Measurements from ENCODE around the gene SLC6A3. TPM values are rescaled to one million over a fixed set of nuclear protein-coding genes. Genes with fewer than 3 reads are reported as not detected.

The SLC6A3 gene
- total and polyA plus RNA-seq, 2 donors (not counting 3 experiments of a cell fraction or from before 2014, with no cell fraction given): not detected

DNA sequence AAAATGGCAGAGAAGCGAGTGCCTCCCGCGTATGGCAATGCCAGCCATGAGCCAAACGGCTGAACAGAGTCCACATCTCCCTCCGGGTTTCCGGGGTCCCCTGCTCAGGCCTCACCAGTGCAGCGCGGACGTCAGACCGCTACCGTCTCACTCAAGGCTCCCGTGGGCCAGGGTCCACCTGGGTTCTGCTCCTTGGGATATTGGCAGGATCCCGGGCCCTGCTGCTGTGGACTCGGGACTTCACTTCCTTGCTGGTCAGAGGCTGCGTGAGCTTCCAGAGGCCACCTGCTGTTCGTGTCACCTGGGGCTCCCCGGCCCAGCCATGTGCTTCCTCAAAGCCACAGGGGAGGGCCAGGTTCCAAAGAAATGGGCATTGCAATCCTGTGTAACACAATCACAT is 61.9 kb downstream of the SLC6A3 start:
- DNase-seq (ENCODE audit: low read depth, low spot score) (no peak), FAIRE-seq (no peak)
- Histone ChIP-seq H3K9me3 (replicated peaks; ENCODE audit: control insufficient read depth, insufficient read depth, low read length) (no peaks in the 10 kb centered on the region), H3K36me3 (ENCODE audit: control insufficient read depth in 2 of 2, extremely low read depth in 1 of 2, insufficient read depth in 2 of 2, low read length in 2 of 2) (no peaks in the 10 kb centered on the region), H3K9me1 (replicated peaks; ENCODE audit: control insufficient read depth, extremely low read depth, insufficient read depth, low read length) (no peaks in the 10 kb centered on the region), H3K27ac (ENCODE audit: insufficient read depth, low read depth, low read length) (no peak overlapping the region), H3K4me3 (replicated peaks in 1 of 3; ENCODE audit: insufficient read depth in 1 of 3, low read depth in 1 of 3, low read length in 3 of 3) (no peak overlapping the region), H3K9ac (replicated peaks; ENCODE audit: extremely low read depth, insufficient read depth, low read length) (no peak overlapping the region), H3K79me2 (ENCODE audit: control insufficient read depth, insufficient read depth, low read length) (no peaks in the 10 kb centered on the region), H2AFZ (ENCODE audit: low read depth, low read length) (no peak overlapping the region), H4K20me1 (replicated peaks; ENCODE audit: control insufficient read depth, extremely low read depth, insufficient read depth, low read length) (no peaks in the 10 kb centered on the region), H3K4me2 (ENCODE audit: insufficient read depth, low read length) (no peak overlapping the region), H3K27me3 (ENCODE audit: control insufficient read depth in 2 of 2, insufficient read depth in 2 of 2, low read length in 2 of 2) (peaks cover 0 to 11% of the 10 kb centered on the region in 2 experiments), H3K4me1 (ENCODE audit: control insufficient read depth, extremely low read depth, insufficient read depth, low read length) (peaks cover 3% of the 10 kb centered on the region)
- TF ChIP-seq, protein P1, sequence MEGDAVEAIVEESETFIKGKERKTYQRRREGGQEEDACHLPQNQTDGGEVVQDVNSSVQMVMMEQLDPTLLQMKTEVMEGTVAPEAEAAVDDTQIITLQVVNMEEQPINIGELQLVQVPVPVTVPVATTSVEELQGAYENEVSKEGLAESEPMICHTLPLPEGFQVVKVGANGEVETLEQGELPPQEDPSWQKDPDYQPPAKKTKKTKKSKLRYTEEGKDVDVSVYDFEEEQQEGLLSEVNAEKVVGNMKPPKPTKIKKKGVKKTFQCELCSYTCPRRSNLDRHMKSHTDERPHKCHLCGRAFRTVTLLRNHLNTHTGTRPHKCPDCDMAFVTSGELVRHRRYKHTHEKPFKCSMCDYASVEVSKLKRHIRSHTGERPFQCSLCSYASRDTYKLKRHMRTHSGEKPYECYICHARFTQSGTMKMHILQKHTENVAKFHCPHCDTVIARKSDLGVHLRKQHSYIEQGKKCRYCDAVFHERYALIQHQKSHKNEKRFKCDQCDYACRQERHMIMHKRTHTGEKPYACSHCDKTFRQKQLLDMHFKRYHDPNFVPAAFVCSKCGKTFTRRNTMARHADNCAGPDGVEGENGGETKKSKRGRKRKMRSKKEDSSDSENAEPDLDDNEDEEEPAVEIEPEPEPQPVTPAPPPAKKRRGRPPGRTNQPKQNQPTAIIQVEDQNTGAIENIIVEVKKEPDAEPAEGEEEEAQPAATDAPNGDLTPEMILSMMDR (IDR thresholded peaks at IDR 0.05; ENCODE audit: extremely low read depth in 1 of 2, insufficient read depth in 1 of 2, low read depth in 1 of 2, low read length in 2 of 2): no peak
- TF ChIP-seq FOS (IDR thresholded peaks at IDR 0.05; ENCODE audit: borderline replicate concordance, insufficient read depth, low read length): no peak
- TF ChIP-seq EZH2 (IDR thresholded peaks at IDR 0.05; ENCODE audit: borderline replicate concordance, low read depth, low read length, severe bottlenecking): no peak
- TF ChIP-seq POLR2A (IDR thresholded peaks at IDR 0.05; ENCODE audit: low read depth, low read length): no peak
- no peak for TF ChIP-seq MYC (IDR thresholded peaks at IDR 0.05; ENCODE audit: low read depth, low read length)
- no peak for TF ChIP-seq POLR2AphosphoS5 (IDR thresholded peaks at IDR 0.05; ENCODE audit: insufficient read depth, low read depth, low read length)
- intact Hi-C loops (cut with micrococcal nuclease): no loop called here
- dilution Hi-C loops (cut with MboI; ENCODE audit: extremely low pct_ligation_motif_present, low sequenced_read_pairs): no loop called here
- ChIA-PET CTCF (no interaction called here), POLR2A (no interaction called here)
- BruUV-seq (replicated peaks): no TSS peak

DNA sequence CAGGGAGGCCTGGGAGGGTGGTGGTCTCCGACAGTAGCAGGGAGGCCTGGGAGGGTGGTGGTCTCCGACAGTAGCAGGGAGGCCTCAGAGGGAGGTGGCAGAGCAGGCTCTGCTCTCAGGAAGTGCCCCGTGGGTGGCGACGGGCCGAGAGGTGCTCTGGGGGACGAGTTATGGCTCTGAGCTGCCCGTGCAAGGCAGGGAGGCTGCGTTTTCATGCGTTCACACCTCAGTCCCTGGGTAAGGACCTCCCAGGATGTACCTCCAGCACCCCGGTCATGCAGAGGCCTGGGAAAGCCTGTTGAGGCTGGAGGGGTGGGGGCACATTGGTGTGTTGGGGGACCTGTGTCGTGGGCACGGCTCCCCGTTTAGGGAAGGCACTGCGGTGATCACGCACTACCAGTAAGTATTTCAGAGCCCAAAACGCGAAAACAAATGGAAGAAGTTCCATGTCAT is 63.0 kb downstream of the SLC6A3 start:
- H3K9ac ChIP-seq (replicated peaks; ENCODE audit: extremely low read depth, insufficient read depth, low read length): no peak overlapping the region
- H3K27me3 ChIP-seq (ENCODE audit: control insufficient read depth in 2 of 2, insufficient read depth in 2 of 2, low read length in 2 of 2): peaks cover 0 to 7% of the 10 kb centered on the region in 2 experiments
- intact Hi-C loops (cut with micrococcal nuclease): no loop called here
- no TSS peak for BruUV-seq (replicated peaks)
- no peak overlapping the region for H3K4me3 ChIP-seq (replicated peaks in 1 of 3; ENCODE audit: insufficient read depth in 1 of 3, low read depth in 1 of 3, low read length in 3 of 3)
- DNase-seq (ENCODE audit: low read depth, low spot score) (no peak), FAIRE-seq (no peak)
- no peak overlapping the region for H3K27ac ChIP-seq (ENCODE audit: insufficient read depth, low read depth, low read length)
- no peak overlapping the region for H3K4me2 ChIP-seq (ENCODE audit: insufficient read depth, low read length)
- H4K20me1 ChIP-seq (replicated peaks; ENCODE audit: control insufficient read depth, extremely low read depth, insufficient read depth, low read length): no peaks in the 10 kb centered on the region
- ChIA-PET POLR2A (no interaction called here), CTCF (no interaction called here)
- H3K9me1 ChIP-seq (replicated peaks; ENCODE audit: control insufficient read depth, extremely low read depth, insufficient read depth, low read length): no peaks in the 10 kb centered on the region
- H2AFZ ChIP-seq (ENCODE audit: low read depth, low read length): no peak overlapping the region
- TF ChIP-seq EZH2 (IDR thresholded peaks at IDR 0.05; ENCODE audit: borderline replicate concordance, low read depth, low read length, severe bottlenecking) (no peak), MYC (IDR thresholded peaks at IDR 0.05; ENCODE audit: low read depth, low read length) (no peak), GATA2 (IDR thresholded peaks at IDR 0.05; ENCODE audit: insufficient read depth, insufficient read length, low read depth, low read length) (no peak), FOS (IDR thresholded peaks at IDR 0.05; ENCODE audit: borderline replicate concordance, insufficient read depth, low read length) (no peak)
- no peaks in the 10 kb centered on the region for H3K9me3 ChIP-seq (replicated peaks; ENCODE audit: control insufficient read depth, insufficient read depth, low read length)
- H3K36me3 ChIP-seq (ENCODE audit: control insufficient read depth in 2 of 2, extremely low read depth in 1 of 2, insufficient read depth in 2 of 2, low read length in 2 of 2): no peaks in the 10 kb centered on the region
- H3K4me1 ChIP-seq (ENCODE audit: control insufficient read depth, extremely low read depth, insufficient read depth, low read length): peaks cover 3% of the 10 kb centered on the region
- dilution Hi-C loops (cut with MboI; ENCODE audit: extremely low pct_ligation_motif_present, low sequenced_read_pairs): no loop called here
- H3K79me2 ChIP-seq (ENCODE audit: control insufficient read depth, insufficient read depth, low read length): no peaks in the 10 kb centered on the region
